ENCODE results near the gene IQSEC1.

The IQSEC1 gene

GRCh38 chr3:13106308-13107001 is 33.2 kb upstream of the IQSEC1 start:
- no peak for TF ChIP-seq CTCF (IDR thresholded peaks at IDR 0.05; ENCODE audit: insufficient read depth, low read depth, low read length, missing control alignments)
- H3K4me3 ChIP-seq (ENCODE audit: low read depth, low read length): no peak overlapping the region
- no peak for DNase-seq (ENCODE audit: low read depth)

- no peak overlapping the region for H3K4me3 ChIP-seq (ENCODE audit: low read depth, low read length)
- TF ChIP-seq CTCF (IDR thresholded peaks at IDR 0.05; ENCODE audit: insufficient read depth, low read depth, low read length, missing control alignments): peak; percentile 8
- no peak for DNase-seq (ENCODE audit: low read depth)
Measured at GRCh38 chr3:13105896-13106250, 32.6 kb upstream of the IQSEC1 start.

GRCh38 chr3:13105181-13105895 is 32.1 kb upstream of the IQSEC1 start:
- no peak overlapping the region for H3K4me3 ChIP-seq (ENCODE audit: low read depth, low read length)
- DNase-seq (ENCODE audit: low read depth): no peak
- no peak for TF ChIP-seq CTCF (IDR thresholded peaks at IDR 0.05; ENCODE audit: insufficient read depth, low read depth, low read length, missing control alignments)

GRCh38 chr3:13104511-13104910 is 31.3 kb upstream of the IQSEC1 start:
- no peak overlapping the region for H3K4me3 ChIP-seq (ENCODE audit: low read depth, low read length)
- TF ChIP-seq CTCF (IDR thresholded peaks at IDR 0.05; ENCODE audit: insufficient read depth, low read depth, low read length, missing control alignments): no peak
- DNase-seq (ENCODE audit: low read depth): no peak

GRCh38 chr3:13103416-13104058 is 30.3 kb upstream of the IQSEC1 start:
- TF ChIP-seq CTCF (IDR thresholded peaks at IDR 0.05; ENCODE audit: insufficient read depth, low read depth, low read length, missing control alignments): no peak
- no peak for DNase-seq (ENCODE audit: low read depth)
- H3K4me3 ChIP-seq (ENCODE audit: low read depth, low read length): no peak overlapping the region

- no peak for DNase-seq (ENCODE audit: low read depth)
- H3K4me3 ChIP-seq (ENCODE audit: low read depth, low read length): no peak overlapping the region
- no peak for TF ChIP-seq CTCF (IDR thresholded peaks at IDR 0.05; ENCODE audit: insufficient read depth, low read depth, low read length, missing control alignments)
Measured at GRCh38 chr3:13102386-13103345, 29.4 kb upstream of the IQSEC1 start.

All from GM12865 (cell line).